DND-41 (cell line): Measurements from ENCODE around the gene RABGAP1L.

Experiments
- ATAC-seq: fragments of 200-7000 bp; cut with Tn5 transposase; 3 replicates; pipeline ENCODE4 v1.9.1; 2021; ENCODE audit warnings: low read depth; ENCODE audit not compliant: insufficient read depth
- DNase-seq: peaks from one replicate; pipeline ENCODE4 v3.0.0-alpha.2; 2020
- H2AFZ ChIP-seq: 2 replicates; pipeline ENCODE4 v1.6.0; 2012; ENCODE audit warnings: low read depth, low read length
- H3K27ac ChIP-seq: 2 replicates; pipeline ENCODE4 v1.5.1; 2012; ENCODE audit warnings: low read length, inconsistent platforms
- H3K27me3 ChIP-seq: fragments of 200-600 bp; sonication (generic); 2 replicates; pipeline ENCODE4 v1.6.0; 2012; ENCODE audit warnings: low read length, mild to moderate bottlenecking, inconsistent platforms; ENCODE audit not compliant: insufficient read depth, poor library complexity
- H3K36me3 ChIP-seq: 2 replicates; pipeline ENCODE4 v1.5.1; 2012; ENCODE audit warnings: low read length, inconsistent platforms; ENCODE audit not compliant: insufficient read depth
- H3K4me1 ChIP-seq: 2 replicates; pipeline ENCODE4 v1.5.1; 2012; ENCODE audit warnings: mild to moderate bottlenecking, low read length; ENCODE audit not compliant: insufficient read depth
- H3K4me2 ChIP-seq: 2 replicates; pipeline ENCODE4 v1.6.0; 2012; ENCODE audit warnings: mild to moderate bottlenecking, moderate library complexity, low read length, inconsistent platforms; ENCODE audit not compliant: insufficient read depth
- H3K4me3 ChIP-seq, 2 experiments: fragments of 200-600 bp in 1 of 2; shearing (Covaris generic) in 1 of 2; 2 replicates each; pipeline ENCODE4 v1.5.1; 2012 to 2016; ENCODE audit warnings: inconsistent platforms in 2 of 2, low read length in 2 of 2, mild to moderate bottlenecking in 2 of 2, low read depth in 1 of 2, moderate library complexity in 1 of 2
- H3K79me2 ChIP-seq: 2 replicates; pipeline ENCODE4 v1.6.0; 2012; ENCODE audit warnings: low read length, inconsistent platforms; ENCODE audit not compliant: insufficient read depth
- H3K9ac ChIP-seq: 2 replicates; pipeline ENCODE4 v1.6.0; 2012; ENCODE audit warnings: low read depth, mild to moderate bottlenecking, inconsistent platforms, low read length, moderate library complexity
- H3K9me3 ChIP-seq: 2 replicates; pipeline ENCODE4 v1.5.1; 2012; ENCODE audit warnings: low read length, moderate library complexity, mild to moderate bottlenecking, inconsistent platforms; ENCODE audit not compliant: insufficient read depth, severe bottlenecking
- H4K20me1 ChIP-seq: 2 replicates; pipeline ENCODE4 v1.6.0; 2012; ENCODE audit warnings: low read length; ENCODE audit not compliant: insufficient read depth
- CTCF ChIP-seq: IDR thresholded peaks from 2 replicates; pipeline ENCODE4 v1.5.1; 2012; ENCODE audit warnings: borderline replicate concordance, low read length, moderate library complexity, mild to moderate bottlenecking; ENCODE audit not compliant: poor library complexity, severe bottlenecking; ENCODE audit errors: extremely low read depth
- EZH2 ChIP-seq: IDR thresholded peaks from 3 replicates; pipeline ENCODE4 v1.6.1; 2012; ENCODE audit warnings: borderline replicate concordance, low read depth, mild to moderate bottlenecking, moderate library complexity, low read length, inconsistent platforms; ENCODE audit not compliant: severe bottlenecking

Gene RABGAP1L

GRCh38 chr1:174799136-174799479 lies 639.8 kb downstream of the RABGAP1L start:
- no peaks in the 10 kb centered on the region for H3K9me3 ChIP-seq
- H3K79me2 ChIP-seq, result no peaks in the 10 kb centered on the region
- peak overlapping the region; percentile 45 for H3K9ac ChIP-seq
- peaks cover 14% of the 10 kb centered on the region for H3K4me1 ChIP-seq
- H3K4me3 ChIP-seq, result peak overlapping the region in 1 of 2 experiments; percentile 54; a peak in 2 of 4 replicates
- no peak for DNase-seq
- TF ChIP-seq EZH2 (no peak), CTCF (no peak)
- no peak for ATAC-seq
- no peaks in the 10 kb centered on the region for H4K20me1 ChIP-seq
- H3K36me3 ChIP-seq, result no peaks in the 10 kb centered on the region
- H3K4me2 ChIP-seq, result peak overlapping the region; percentile 71
- H2AFZ ChIP-seq, result 0 out of 2 replicates have a peak overlapping the region, but pooled peaks have one; percentile 44
- peak overlapping the region; percentile 46; the same call in 1 of the 2 replicates for H3K27ac ChIP-seq
- H3K27me3 ChIP-seq, result no peaks in the 10 kb centered on the region

- peaks cover 14% of the 10 kb centered on the region for H3K4me1 ChIP-seq
- peak overlapping the region; percentile 44 for H2AFZ ChIP-seq
- H3K9me3 ChIP-seq, result no peaks in the 10 kb centered on the region
- no peaks in the 10 kb centered on the region for H3K36me3 ChIP-seq
- peak overlapping the region; percentile 45 for H3K9ac ChIP-seq
- H3K4me2 ChIP-seq, result peak overlapping the region; percentile 71
- no peaks in the 10 kb centered on the region for H3K79me2 ChIP-seq
- peak overlapping the region; percentile 13 to 54; a peak in 3 of 4 replicates for H3K4me3 ChIP-seq
- no peaks in the 10 kb centered on the region for H3K27me3 ChIP-seq
- ATAC-seq (peak; percentile 22; the same call in 2 of the 3 replicates), DNase-seq (no peak)
- no peak for TF ChIP-seq EZH2
- TF ChIP-seq CTCF, result no peak
- no peaks in the 10 kb centered on the region for H4K20me1 ChIP-seq
- H3K27ac ChIP-seq, result peak overlapping the region; percentile 46; the same call in 1 of the 2 replicates
These were observed 641.0 kb downstream of the RABGAP1L start for GRCh38 chr1:174800216-174800851.

- no peaks in the 10 kb centered on the region for H4K20me1 ChIP-seq
- H3K79me2 ChIP-seq, result no peaks in the 10 kb centered on the region
- ATAC-seq (no peak), DNase-seq (no peak)
- peak overlapping the region in 1 of 2 experiments; percentile 54; a peak in 1 of 4 replicates for H3K4me3 ChIP-seq
- no peak for TF ChIP-seq EZH2
- no peak for TF ChIP-seq CTCF
- no peak overlapping the region for H2AFZ ChIP-seq
- no peaks in the 10 kb centered on the region for H3K9me3 ChIP-seq
- peaks cover 14% of the 10 kb centered on the region for H3K4me1 ChIP-seq
- H3K27me3 ChIP-seq, result no peaks in the 10 kb centered on the region
- no peak overlapping the region for H3K27ac ChIP-seq
- no peaks in the 10 kb centered on the region for H3K36me3 ChIP-seq
- 0 out of 2 replicates have a peak overlapping the region, but pooled peaks have one; percentile 45 for H3K9ac ChIP-seq
- H3K4me2 ChIP-seq, result peak overlapping the region; percentile 71
These were observed 641.6 kb downstream of the RABGAP1L start for GRCh38 chr1:174800876-174801275.
